K562 (cell line): ENCODE results near the gene ITPRID2. TPM values are rescaled to one million over a fixed set of nuclear protein-coding genes. Genes with fewer than 3 reads are reported as not detected.

Source experiments
- ATAC-seq: fragments of 200-7000 bp; cut with Tn5 transposase; 3 replicates; pipeline ENCODE4 v1.9.1; 2020; ENCODE audit warnings: moderate library complexity
- BruUV-seq: library from RNA; stranded (reverse); fragments of 400-500 nt; replicated peaks from 2 replicates; lab custom pipeline; 2021; lab: Mats Ljungman, UMichigan
- CTCF ChIA-PET: fragments of 300-600 bp; formaldehyde crosslinking; extraction: SDS; loops from one replicate; lab custom pipeline; 2021; ENCODE audit warnings: low intra/inter-chr PET ratio; lab: Yijun Ruan, JAX
- POLR2A ChIA-PET: fragments of 300-600, 350-650 bp; sonication (Branson Sonifier 250); formaldehyde crosslinking; extraction: SDS; loops from one replicate; lab custom pipeline; 2021; ENCODE audit warnings: antibody characterized with exemption, inconsistent platforms; lab: Yijun Ruan, JAX
- DNase-seq, 4 experiments: peaks; one replicate each; pipeline versions ENCODE4 v3.0.0 to v3.0.0-alpha.2; 2011 to 2018; ENCODE audit warnings: low spot score in 3 of 4, mixed read lengths in 3 of 4; ENCODE audit errors: extremely low read depth in 1 of 4
- FAIRE-seq: peaks from 2 replicates; lab custom pipeline; 2011; peaks lifted over from hg19 to GRCh38; lab: Jason Lieb, UNC
- H2AFZ ChIP-seq: 2 replicates; pipeline ENCODE4 v1.6.0; 2011; ENCODE audit warnings: low read depth, low read length, control low read depth, inconsistent platforms
- H3K27ac ChIP-seq: fragments of 200-600 bp; 3 replicates; pipeline ENCODE4 v1.8.0; 2011; ENCODE audit warnings: low read depth, mild to moderate bottlenecking, control low read depth, inconsistent platforms, low read length, moderate library complexity, mixed read lengths; ENCODE audit errors: extremely low read depth
- H3K27me3 ChIP-seq, 2 experiments: fragments of 300-600 bp in 1 of 2; 2 replicates in 1 of 2; 3 replicates in 1 of 2; pipeline versions ENCODE4 v1.6.0 to v1.8.0; 2011; ENCODE audit warnings: inconsistent platforms in 2 of 2, low read length in 2 of 2, mild to moderate bottlenecking in 1 of 2, mixed read lengths in 1 of 2, moderate library complexity in 1 of 2; ENCODE audit not compliant: control insufficient read depth in 2 of 2, insufficient read depth in 2 of 2
- H3K36me3 ChIP-seq: fragments of 300-600 bp; 3 replicates; pipeline ENCODE4 v1.8.0; 2011; ENCODE audit warnings: mild to moderate bottlenecking, low read length, inconsistent platforms; ENCODE audit not compliant: control insufficient read depth, insufficient read depth
- H3K4me1 ChIP-seq, 2 experiments: fragments of 200-600 bp in 1 of 2; replicated peaks in 1 of 2; 2 replicates in 1 of 2; 3 replicates in 1 of 2; pipeline versions ENCODE4 v1.5.1 to v1.8.0; 2011; ENCODE audit warnings: inconsistent platforms in 2 of 2, low read length in 2 of 2, mild to moderate bottlenecking in 1 of 2, mixed read lengths in 1 of 2, moderate library complexity in 1 of 2; ENCODE audit not compliant: control insufficient read depth in 2 of 2, insufficient read depth in 2 of 2
- H3K4me2 ChIP-seq: 2 replicates; pipeline ENCODE4 v1.6.1; 2011; ENCODE audit warnings: low read length, control low read depth, inconsistent platforms, mixed read lengths; ENCODE audit not compliant: insufficient read depth
- H3K4me3 ChIP-seq: fragments of 200-600 bp; sonication (generic), shearing (Covaris generic); 2 replicates; pipeline ENCODE4 v1.5.1; 2016; ENCODE audit warnings: control low read depth, inconsistent platforms
- H3K79me2 ChIP-seq: fragments of 200-600 bp; 3 replicates; pipeline ENCODE4 v1.8.0; 2011; ENCODE audit warnings: low read length, inconsistent platforms; ENCODE audit not compliant: control insufficient read depth, insufficient read depth
- H3K9ac ChIP-seq, 2 experiments: 2 replicates each; pipeline versions ENCODE4 v1.6.0 to v1.6.1; 2011; ENCODE audit warnings: low read depth in 2 of 2, low read length in 2 of 2, control low read depth in 1 of 2, inconsistent platforms in 1 of 2, mild to moderate bottlenecking in 1 of 2, mixed read lengths in 1 of 2; ENCODE audit not compliant: insufficient read depth in 1 of 2
- H3K9me1 ChIP-seq: one replicate; pipeline ENCODE4 v1.6.0; 2011; ENCODE audit warnings: inconsistent platforms, mild to moderate bottlenecking, low read length, moderate library complexity; ENCODE audit not compliant: control insufficient read depth, insufficient read depth
- H3K9me3 ChIP-seq: replicated peaks from 2 replicates; pipeline ENCODE4 v1.5.1; 2011; ENCODE audit warnings: low read depth, low read length, inconsistent platforms; ENCODE audit not compliant: control insufficient read depth, insufficient read depth
- H4K20me1 ChIP-seq: replicated peaks from 2 replicates; pipeline ENCODE4 v1.6.1; 2011; ENCODE audit warnings: low read length, inconsistent platforms, mixed read lengths; ENCODE audit not compliant: control insufficient read depth, insufficient read depth
- CEBPB ChIP-seq: fragments of 450-650 bp; IDR thresholded peaks from 2 replicates; pipeline ENCODE4 v1.6.1; 2016; ENCODE audit warnings: missing genetic modification characterization, missing compliant biosample characterization
- CREM ChIP-seq: IDR thresholded peaks from 2 replicates; pipeline ENCODE4 v1.6.1; 2014; ENCODE audit warnings: antibody characterized with exemption, low read depth
- DMBX1 ChIP-seq: fragments of 250-450 bp; sonication (Bioruptor Pico); IDR thresholded peaks from 2 replicates; pipeline ENCODE4 v1.8.0; 2022; ENCODE audit warnings: inconsistent platforms, mild to moderate bottlenecking, moderate library complexity, borderline replicate concordance
- NCOA2 ChIP-seq, 2 experiments: fragments of 450-650 bp; IDR thresholded peaks; 2 replicates each; pipeline ENCODE4 v1.6.1; 2018; ENCODE audit warnings: mild to moderate bottlenecking in 2 of 2, moderate library complexity in 1 of 2; ENCODE audit not compliant: partially characterized antibody in 2 of 2
- RFX7 ChIP-seq: fragments of 250-450 bp; sonication (Bioruptor Pico); IDR thresholded peaks from 2 replicates; pipeline ENCODE4 v1.5.1; 2021; ENCODE audit warnings: mild to moderate bottlenecking
- SRSF3 ChIP-seq: fragments of 200-400 bp; formaldehyde crosslinking; IDR thresholded peaks from 2 replicates; pipeline ENCODE4 v1.6.1; 2016; ENCODE audit warnings: mild to moderate bottlenecking, low read length, moderate library complexity; ENCODE audit not compliant: insufficient read depth
- ZBTB12 ChIP-seq: fragments of 250-450 bp; sonication (Bioruptor Pico); IDR thresholded peaks from 2 replicates; pipeline ENCODE4 v1.4.0; 2020
- ZNF239 ChIP-seq: fragments of 250-450 bp; sonication (Bioruptor Pico); IDR thresholded peaks from 2 replicates; pipeline ENCODE4 v1.4.0; 2020; ENCODE audit warnings: mild to moderate bottlenecking
- ZNF24 ChIP-seq: fragments of 450-650 bp; IDR thresholded peaks from 2 replicates; pipeline ENCODE4 v1.6.1; 2016
- ZNF444 ChIP-seq: fragments of 250-450 bp; sonication (Bioruptor Pico); IDR thresholded peaks from 2 replicates; pipeline ENCODE4 v1.4.0; 2020; ENCODE audit warnings: mild to moderate bottlenecking, moderate library complexity
- WGBS: fragments of 100-300 bp; shearing (Covaris generic); methylation state at CpG from one replicate; pipeline ENCODE4 v1.1.6; 2016; ENCODE audit warnings: low coverage, mixed read lengths; ENCODE audit not compliant: insufficient coverage; ENCODE audit errors: missing lambda C conversion rate; 5-methylcytosine and 5-hydroxymethylcytosine counted together
- in situ Hi-C: fragments of 300-500 bp; cut with MboI; formaldehyde crosslinking; loops from 4 replicates; pipeline ENCODE4 v1.15.0; 2018; ENCODE audit warnings: inconsistent platforms, mixed read lengths
- intact Hi-C: fragments of 100-400 bp; cut with micrococcal nuclease; formaldehyde crosslinking; loops from 2 replicates; pipeline ENCODE4 v1.14.2; 2022
- polyA plus RNA-seq, 8 experiments: library from polyadenylated mRNA; depleted of rRNA in 4 of 8; stranded (reverse) in 5 of 8; unstranded in 3 of 8; fragments of >200 nt; fragmentation: Nextera tagmentation in 2 of 8; fragmentation: Illumina TruSeq in 1 of 8; extraction: Ambion mirVana in 2 of 8; extraction: Trizol in 1 of 8; gene quantifications; 2 replicates each; pipeline versions ENCODE4 v1.2.1 to v1.2.3, GENCODE V29; 2011 to 2014; ENCODE audit warnings: inconsistent platforms in 1 of 8, missing spikeins in 1 of 8
- total RNA-seq, 7 experiments: library from RNA; depleted of rRNA in 6 of 7; stranded (reverse); fragments of >200 nt in 6 of 7; fragmentation: Illumina TruSeq in 2 of 7; extraction: Trizol in 2 of 7; gene quantifications; 2 replicates each; pipeline versions ENCODE4 v1.2.1 to v1.2.3, GENCODE V29; 2011 to 2021; ENCODE audit warnings: low replicate concordance in 1 of 7

ITPRID2 gene
- total and polyA plus RNA-seq, 9 of the 15 experiments (the other 6 are each of a cell fraction or from before 2014, with no cell fraction given), result 18.5 to 77.8 (median 52.0) TPM

- no peaks in the 10 kb centered on the region for H3K9me3 ChIP-seq
- no peak for TF ChIP-seq CEBPB (tag)
- no peak for TF ChIP-seq ZNF444 (CRISPR knock-in tag)
- no peak for TF ChIP-seq DMBX1 (CRISPR knock-in tag)
- TF ChIP-seq RFX7 (CRISPR knock-in tag), result no peak
- TF ChIP-seq SRSF3, result no peak
- TF ChIP-seq CREM, result no peak
- no peak for TF ChIP-seq ZBTB12 (CRISPR knock-in tag)
- TF ChIP-seq NCOA2 (IDR thresholded peaks at IDR 0.05; ENCODE audit: partially characterized antibody in 2 of 2), result no peak
- no peak for TF ChIP-seq ZNF239
- TF ChIP-seq ZNF24, result no peak
- in situ Hi-C loops (no loop called here), intact Hi-C loops (no loop called here)
- H3K27me3 ChIP-seq, result no peaks in the 10 kb centered on the region
- no peak overlapping the region for H3K27ac ChIP-seq
- H3K79me2 ChIP-seq, result no peaks in the 10 kb centered on the region
- H3K9ac ChIP-seq, result no peak overlapping the region
- DNase-seq (no peak), FAIRE-seq (no peak), ATAC-seq (no peak)
- 0% methylated on average over 1 of the region's 1 CpG for WGBS
- no peaks in the 10 kb centered on the region for H3K9me1 ChIP-seq
- ChIA-PET POLR2A (interaction anchor here (0.7 kb wide), 1 partner anchor 9 kb away, joined by 3 read pairs; no protein-coding TSS in a partner anchor), CTCF (no interaction called here)
- H3K36me3 ChIP-seq, result no peaks in the 10 kb centered on the region
- H3K4me2 ChIP-seq, result no peak overlapping the region
- no peaks in the 10 kb centered on the region for H4K20me1 ChIP-seq
- H2AFZ ChIP-seq, result no peak overlapping the region
- no peaks in the 10 kb centered on the region for H3K4me1 ChIP-seq
- no peak overlapping the region for H3K4me3 ChIP-seq
- no TSS peak for BruUV-seq
These were observed 32.4 kb upstream of the ITPRID2 start for GRCh38 chr2:181859123-181859522.
